Measurements from ENCODE around the gene UST.
"Not testable (repeated sequence)": the region's sequence is repeated elsewhere in the genome, so short reads cannot be mapped to it uniquely, and the experiment has no call there.

The UST gene

GRCh38 chr6:149098700-149099276 lies 352.0 kb downstream of the UST start:
- DNase-seq: no peak

- DNase-seq: no peak
These were observed 355.5 kb downstream of the UST start for GRCh38 chr6:149102324-149102723.

- not testable (repeated sequence) for DNase-seq
These were observed 357.1 kb downstream of the UST start for GRCh38 chr6:149103950-149104349.

- no peak for DNase-seq
These were observed 360.7 kb downstream of the UST start for GRCh38 chr6:149107520-149107919.

- no peak for DNase-seq
These were observed 361.4 kb downstream of the UST start for GRCh38 chr6:149108038-149108748.

GRCh38 chr6:149108749-149109100 lies 361.9 kb downstream of the UST start:
- DNase-seq: no peak

GRCh38 chr6:149109397-149110070 lies 362.7 kb downstream of the UST start:
- no peak for DNase-seq

- no peak for DNase-seq
These were observed 364.8 kb downstream of the UST start for GRCh38 chr6:149111556-149112115.

GRCh38 chr6:149112976-149113375 lies 366.1 kb downstream of the UST start:
- no peak for DNase-seq

GRCh38 chr6:149114167-149114566 lies 367.3 kb downstream of the UST start:
- DNase-seq: no peak

- DNase-seq: no peak
These were observed 372.2 kb downstream of the UST start for GRCh38 chr6:149118737-149119653.

GRCh38 chr6:149122850-149123821 lies 376.3 kb downstream of the UST start:
- DNase-seq: no peak

- DNase-seq: no peak
These were observed 378.5 kb downstream of the UST start for GRCh38 chr6:149125309-149125708.
